NOMO-1 treated with dmso at 0.1 percent for 144 hours (cell line): ENCODE data around the gene PC.

Experiments
- DNase-seq: peaks from one replicate; lab custom pipeline; 2025; ENCODE audit not compliant: unreplicated experiment; lab: John Stamatoyannopoulos, UW

PC gene

DNA sequence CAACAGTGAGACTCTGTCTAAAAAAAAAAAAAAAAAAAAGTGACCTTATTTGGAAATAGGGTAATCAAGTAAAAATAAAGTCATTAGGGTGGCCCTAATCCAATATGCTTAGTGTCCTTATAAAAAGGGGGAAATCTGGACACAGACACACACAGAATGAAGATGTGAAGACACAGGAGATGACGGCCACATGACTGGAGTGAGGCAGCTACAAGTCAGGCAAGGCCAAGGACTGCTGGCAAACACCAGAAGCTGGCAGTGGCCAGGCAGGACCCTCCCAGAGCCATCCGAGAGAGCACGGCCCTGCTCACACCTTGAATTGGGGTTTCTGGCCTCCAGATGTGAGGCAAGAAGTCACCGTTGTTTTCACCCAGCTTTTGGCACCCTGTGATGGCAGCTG lies 72.7 kb downstream of the PC start:
- DNase-seq = no peak

DNA sequence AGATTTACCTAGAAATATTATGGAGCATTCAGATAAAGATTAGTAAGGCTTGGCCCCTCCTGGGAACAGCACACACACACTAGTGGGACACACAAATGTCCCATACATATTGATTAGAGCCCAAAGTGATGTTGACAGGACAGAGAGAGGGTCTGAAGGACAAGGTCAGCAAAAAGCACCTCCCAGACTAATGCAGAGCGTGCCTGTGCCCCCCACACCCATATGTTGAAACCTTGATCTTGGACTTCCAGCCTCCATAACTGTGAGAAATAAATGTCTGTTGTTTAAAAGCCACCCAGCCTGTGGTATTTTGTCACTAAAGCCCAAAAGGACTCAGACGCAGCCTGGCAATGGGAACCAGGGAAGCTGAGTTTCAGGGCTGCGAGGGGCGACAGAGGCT lies 73.7 kb downstream of the PC start:
- no peak for DNase-seq

DNA sequence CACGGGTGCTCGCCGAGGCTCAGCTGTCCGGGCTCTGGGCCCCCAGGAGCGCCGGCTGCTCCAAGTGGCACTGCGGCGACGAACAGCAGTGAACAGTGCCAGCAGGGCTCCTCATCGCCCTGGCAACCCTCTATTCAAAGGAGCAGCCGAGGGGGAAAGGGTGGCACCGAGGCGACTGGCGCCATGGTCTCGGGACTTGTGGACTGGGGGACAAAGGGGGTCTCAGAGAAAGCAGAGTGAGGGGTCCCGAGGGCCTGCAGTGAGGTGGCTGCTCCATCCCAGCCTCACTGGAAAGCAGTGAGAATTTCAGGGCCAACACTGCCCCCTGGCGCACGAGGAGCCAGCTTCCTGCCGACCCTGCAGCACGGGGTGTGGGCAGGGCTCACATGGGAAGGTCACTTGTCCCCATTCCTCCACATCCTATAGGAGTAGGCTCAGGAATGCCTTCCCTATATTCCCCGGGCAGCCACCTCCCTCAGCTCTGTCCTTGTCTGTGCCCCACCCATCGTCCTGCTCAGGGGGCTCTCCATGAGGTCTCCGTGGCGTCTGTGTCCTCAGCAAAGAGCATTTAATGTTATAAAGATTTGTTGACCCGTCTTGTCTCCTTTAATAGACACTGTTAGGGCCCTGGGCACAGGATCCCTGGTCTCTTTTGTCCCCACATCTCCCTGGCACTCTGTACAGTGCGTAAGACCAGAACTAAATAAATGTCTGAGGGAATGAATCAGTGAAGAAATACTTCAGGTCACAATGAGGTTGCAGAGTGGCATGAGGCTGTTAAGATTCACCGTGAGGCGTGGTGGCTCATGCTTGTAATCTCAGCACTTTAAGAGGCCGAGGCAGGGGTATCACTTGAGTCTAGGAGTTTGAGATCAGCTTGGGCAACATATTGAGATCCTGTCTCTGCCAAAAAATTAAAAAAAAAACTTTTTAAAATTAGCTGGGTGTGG lies 74.9 kb downstream of the PC start:
- peak; percentile 11 for DNase-seq

DNA sequence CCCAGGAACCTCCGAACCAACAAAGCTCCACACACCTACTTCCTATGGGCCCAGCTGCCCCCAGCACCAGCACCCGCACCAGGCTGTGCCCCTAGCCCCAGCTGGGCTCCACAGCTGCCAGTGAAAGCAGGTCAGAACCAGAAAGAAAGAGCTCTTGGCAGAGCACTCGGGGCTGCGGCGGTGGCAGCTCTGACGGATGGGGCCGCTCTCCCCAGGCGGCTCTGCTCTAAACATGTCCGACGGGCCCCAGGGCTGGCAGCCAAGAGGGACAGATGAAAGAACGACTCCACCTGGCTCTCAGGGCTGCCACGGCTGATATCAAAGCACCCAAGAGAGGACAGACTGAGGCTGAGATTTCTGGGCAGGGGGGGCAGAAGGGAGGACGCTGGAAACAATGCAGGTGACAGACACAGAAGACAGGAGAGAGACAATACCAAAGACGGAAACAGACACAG lies 75.6 kb downstream of the PC start:
- no peak for DNase-seq

DNA sequence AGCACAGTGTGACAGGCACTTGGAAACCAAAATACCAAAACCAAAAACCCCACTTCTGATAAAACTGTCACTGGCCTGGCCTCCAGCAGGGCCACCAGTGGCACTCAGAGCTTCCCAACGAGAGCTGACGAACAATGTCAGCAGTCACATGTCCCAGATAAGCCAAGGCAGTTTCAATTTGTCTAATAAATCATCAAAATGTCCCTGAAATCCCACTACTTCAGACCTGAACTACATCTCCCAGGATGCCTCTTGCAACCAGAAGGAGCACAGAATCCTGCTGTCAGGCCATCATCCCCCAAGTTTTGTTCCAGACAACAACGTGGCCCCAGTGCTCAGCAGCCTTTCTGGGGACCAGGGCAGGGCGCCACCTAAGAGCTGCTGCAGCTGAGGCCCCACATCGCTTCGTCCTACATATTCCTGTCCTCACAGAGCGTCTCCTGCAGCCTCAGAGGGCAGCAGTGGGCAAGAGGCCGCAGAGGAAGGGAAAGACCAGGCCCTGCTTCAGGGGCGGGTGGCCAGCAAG lies 76.2 kb downstream of the PC start:
- no peak for DNase-seq

DNA sequence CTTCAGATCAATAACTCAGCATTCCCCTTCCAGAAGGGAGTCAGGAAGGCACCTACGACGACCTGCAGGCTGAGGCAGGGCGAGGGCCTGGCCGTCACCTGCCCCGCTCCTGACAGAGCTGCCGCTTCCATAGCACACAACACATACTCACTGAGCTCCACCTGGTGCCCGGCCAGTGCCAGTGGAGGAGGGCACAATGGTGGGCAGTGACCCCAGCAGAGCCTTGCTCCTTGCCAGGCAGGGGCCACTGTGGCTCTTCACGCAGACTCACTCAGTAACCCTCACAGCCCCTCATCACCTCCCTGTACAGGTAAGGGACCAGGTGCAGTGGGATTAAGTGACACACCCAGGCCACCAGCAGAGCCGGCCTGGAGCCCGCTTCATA lies 76.7 kb downstream of the PC start:
- DNase-seq = no peak

DNA sequence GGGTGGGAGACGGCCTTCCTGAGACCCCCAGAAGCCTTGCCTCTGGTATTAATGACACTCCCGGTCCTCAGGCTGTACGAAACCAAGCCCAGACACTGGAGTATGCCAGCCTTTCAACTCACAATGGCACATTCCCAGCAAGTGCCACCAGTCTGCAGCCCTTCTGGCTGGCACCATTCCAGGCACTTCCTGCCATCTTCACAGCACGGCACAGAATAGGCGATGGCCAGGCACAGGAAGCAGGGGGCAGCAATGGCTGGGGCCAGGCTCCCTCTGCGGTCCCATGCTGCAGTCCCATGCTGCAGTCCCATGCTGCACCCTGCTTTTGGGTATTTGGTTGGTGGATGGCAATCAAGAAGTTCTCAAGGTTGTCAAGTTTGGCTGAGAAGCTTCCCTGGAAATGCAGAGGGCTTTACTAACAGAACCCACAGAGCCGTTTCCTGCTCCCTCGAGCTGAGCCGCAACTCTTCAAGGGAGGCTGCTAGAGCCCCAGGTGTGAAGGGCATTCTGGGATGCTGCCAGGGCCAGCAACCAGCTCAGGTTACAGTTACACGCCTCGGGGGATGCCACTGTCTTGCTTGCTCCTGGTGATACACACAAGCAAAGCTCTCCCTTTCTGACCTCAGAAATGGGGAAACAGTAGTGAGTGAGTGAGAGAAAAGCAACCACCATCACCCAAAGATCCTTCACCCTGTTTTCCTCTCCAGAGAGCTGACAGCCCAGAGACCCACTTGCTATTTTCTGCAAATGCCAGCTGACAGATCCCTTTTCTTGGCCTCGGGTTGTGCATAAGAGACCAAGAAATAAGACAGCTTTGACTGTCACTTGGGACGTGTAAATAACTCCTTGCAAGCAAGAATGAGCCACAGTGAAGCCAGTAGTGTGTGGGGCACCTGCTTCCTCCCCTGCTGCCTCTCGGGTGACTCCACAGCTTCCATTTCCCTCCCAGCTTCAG lies 77.4 kb downstream of the PC start:
- no peak for DNase-seq

DNA sequence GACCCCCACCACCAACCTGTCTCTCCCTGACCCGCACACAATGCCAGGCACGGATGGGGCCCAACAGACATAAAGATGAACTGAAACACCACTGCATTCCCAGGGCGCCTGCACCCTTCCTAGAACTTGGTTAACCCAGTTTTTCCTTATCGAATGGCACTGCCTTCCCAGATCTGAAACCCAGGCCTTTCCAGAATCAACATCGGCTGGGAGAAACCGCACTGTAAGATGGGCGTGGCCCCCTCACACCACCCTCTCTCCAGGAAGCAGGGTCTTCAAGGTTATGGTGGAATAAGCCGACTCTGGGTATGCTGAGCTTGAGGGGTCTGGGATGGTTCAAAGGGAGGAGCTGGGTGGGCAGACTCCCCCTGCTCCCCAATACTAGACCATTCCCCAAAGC lies 78.2 kb downstream of the PC start:
- DNase-seq = no peak

DNA sequence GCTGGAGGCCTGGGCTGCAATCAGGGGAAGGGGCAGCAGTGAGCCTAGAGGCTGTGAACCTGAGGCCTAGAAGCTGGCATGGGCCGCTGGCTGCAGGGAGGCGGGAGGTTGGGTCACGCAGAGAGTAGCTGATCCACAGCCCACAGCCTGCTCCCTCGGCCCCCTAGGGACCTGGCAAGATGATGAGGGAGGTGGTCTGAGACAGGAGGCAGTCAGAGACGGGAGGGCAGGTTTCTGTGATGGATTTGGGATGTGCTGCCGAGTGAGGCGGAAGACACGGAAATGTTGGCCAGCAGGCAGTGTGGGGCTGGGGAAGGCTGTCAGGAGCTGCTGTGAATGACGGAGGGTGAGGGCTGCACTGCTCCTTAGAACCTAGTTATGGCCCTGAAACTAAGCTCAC lies 78.6 kb downstream of the PC start:
- no peak for DNase-seq

DNA sequence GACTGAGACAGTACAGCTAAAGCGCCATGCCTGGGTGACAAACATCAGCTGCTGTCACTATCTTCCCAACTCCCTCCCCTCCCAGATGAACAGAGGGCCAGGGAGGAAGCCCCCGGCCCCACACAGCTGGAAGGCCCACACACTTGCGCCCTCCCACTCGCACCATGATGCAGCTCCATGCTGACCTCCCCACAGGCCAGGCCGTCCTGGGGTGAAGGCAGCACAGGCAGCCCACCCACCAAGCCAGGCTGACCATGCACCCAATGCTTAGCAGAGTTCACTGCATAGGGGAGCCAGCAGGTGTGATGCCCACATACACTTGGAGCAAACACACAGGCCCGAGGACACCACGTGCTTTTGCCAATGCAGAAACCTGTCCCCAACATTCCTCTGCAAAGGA lies 79.2 kb downstream of the PC start:
- no peak for DNase-seq

DNA sequence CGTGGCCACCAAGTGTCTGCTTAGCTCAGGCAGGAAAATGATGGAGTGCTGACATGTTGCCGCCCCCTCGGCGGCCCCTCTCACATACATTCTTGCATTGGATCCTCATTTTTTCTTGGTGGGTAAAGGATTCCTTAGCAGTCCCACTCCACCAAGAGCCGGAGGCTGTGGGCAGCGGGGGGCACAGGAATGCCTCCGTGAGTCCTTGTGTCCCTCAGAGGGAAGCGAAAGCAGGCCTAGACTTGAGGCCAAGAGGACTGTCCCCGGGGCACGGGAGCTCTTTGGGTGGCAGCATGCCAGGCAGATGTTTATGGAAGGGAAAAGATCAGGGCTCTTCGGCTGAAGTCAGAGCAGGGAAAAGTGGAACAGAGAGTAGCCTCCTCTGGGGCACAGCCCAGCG lies 79.7 kb downstream of the PC start:
- DNase-seq = no peak

DNA sequence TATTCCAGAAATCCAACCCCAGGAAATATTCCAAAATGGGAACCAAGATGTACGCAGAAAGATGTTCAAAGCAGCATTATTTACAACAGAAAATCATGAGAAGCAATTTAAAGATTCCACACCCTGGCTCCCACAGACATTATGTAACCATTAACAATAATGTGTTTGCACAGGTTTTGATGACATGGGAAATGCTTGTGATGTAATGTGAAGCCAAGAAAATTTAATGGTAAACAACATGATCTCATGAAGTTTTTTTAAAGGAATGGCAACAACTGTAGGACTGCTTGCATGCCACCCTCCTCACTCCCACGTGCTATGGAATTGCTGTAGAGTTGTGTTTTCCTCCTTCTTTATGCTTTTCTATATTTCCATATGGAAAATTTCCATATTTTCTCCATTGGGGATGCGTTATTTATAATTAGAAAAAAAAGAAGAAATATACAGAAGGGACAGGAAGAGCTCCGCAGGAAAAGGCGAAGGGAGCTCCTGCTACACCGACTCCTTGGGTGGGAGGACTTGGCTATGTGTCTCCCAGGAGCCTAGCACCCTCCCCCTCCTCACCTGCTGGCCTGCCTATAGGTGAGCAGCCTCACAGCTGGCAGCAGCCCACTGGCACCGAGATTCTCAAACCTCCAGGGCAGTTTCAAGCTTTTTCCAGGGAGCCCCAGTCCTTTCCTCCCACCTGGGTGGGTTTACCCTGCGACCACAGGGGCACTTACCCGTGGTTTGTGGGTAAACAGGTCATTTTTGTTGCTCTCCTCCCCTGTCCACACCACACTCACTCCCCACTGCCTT lies 80.4 kb downstream of the PC start:
- DNase-seq = no peak

DNA sequence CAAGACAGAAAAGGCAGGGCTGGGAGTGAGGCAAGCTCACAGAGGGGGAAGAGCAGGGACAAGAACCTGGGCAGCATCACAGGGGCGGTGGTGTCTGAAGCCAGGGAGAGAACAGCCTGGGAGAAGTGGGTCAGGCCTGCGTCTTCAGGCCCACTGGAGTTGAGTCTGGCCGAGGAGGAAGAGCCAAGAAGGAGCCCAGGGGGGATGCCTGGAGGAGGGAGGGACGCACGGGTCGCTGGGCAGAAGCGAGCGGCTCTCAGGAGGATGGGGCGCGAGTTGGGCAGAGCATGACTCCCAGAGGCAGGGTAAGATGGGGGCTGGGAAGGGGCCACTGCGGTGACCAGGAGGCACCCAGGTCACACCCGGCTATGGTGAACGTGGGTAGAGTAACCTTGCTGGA lies 82.8 kb downstream of the PC start:
- DNase-seq = no peak

DNA sequence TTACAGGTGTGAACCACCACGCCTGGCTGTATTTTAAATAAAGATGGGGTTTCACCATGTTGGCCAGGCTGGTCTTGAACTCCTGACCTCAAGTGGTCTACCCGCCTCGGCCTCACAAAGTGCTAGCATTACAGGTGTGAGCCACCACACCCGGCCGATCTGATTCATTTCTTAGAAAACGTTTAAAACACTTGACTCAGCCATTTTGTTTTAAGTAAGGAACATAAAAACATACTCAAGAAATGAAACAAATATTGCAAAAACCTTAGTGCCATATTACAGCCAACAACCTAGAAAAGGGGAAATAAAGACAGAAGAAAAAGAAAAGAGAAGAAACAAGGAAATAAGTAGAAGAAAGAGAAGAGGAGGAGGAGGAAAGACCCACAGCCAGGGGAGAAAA lies 84.0 kb downstream of the PC start:
- no peak for DNase-seq

DNA sequence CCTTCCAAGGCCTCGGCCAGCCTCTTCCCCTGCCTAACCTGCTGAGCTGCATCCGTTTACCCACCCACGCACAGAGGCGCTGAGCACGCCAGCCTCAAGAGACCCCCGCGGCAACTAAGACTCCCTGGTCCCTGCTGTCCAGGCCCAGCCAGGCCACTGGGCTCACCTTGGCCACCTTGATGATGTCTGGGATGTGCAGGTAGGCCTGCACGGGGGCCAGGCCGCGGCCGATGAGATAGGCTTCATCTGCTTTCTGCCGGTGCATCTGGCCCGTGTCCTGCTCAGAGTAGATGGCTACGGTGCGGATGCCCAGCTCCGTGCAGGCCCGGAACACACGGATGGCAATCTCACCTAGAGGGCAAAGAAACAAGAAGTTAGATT lies 86.7 kb downstream of the PC start:
- no peak for DNase-seq

DNA sequence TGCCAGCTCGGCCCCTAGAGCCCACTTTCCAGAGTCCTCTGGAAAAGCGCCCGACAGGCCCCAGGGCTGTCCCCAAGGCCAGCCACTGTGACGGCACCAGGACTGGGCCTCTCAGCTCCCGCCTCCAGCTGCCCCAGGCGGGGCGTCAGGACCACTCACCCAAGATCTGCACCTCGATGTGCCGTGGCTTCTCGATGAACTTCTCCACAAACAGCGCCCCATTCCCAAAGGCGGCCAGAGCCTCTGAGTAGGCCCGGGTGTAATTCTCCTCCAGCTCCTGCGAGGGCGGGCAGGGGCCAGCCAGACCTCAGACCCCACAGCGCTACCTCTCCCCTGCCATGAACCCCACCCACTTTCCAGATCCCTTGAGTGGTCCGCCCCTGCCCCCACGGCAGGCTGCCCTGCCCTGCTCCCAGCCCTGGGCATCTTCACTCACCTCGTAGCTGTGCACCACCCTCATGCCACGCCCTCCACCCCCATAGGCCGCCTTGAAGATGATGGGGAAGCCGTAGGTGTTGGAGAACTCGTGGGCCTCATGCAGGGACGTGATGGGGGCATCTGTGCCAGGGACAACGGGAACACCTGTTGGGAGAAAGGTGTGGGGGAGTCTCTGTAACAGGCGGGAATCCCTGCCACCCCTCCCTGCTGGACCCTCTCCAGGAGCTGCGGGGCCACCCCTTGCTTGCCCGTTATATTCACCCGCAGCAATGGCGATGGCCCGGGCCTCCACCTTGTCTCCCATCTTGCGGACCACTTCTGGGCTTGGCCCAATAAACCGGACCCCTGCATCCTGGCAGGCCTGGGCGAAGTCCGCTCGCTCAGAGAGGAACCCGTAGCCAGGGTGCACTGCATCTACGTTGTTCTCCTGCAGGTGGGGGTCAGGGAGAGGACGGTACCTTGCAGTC lies 87.3 kb downstream of the PC start:
- no peak for DNase-seq

DNA sequence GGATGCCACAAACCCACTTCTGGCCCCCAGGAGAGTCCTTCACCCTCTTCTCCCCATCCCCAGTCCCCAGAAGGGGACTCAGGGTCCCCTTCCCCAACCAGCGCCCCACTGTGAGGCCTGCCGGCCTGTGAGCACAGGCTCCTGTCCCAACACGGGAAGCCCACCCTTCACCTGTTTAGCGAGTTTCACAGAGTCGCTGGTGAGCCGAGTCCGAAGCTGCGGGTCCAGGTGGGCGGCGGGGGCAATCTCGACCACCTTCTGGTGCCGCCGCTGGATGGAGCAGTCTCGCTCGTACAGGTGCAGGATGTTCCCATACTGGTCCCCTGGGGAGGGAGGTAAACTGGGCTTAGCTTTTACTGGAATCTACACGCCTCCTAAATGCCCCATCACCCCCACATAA lies 88.1 kb downstream of the PC start:
- DNase-seq = no peak

DNA sequence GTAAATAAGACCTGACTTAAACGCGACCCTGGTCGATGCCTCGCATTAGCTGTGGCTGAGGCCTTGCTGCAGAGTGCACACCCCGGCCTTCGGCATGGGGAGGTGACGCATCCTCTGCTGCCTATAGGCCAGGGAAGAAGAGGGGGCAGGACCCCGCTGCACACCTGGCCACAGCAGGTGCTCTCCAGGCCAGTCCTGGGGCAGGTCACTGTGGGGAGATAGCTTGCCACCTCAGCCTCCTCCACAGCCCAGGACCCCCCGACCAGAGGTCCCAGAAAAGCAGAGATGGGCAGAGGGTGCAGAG lies 88.7 kb downstream of the PC start:
- DNase-seq = no peak

DNA sequence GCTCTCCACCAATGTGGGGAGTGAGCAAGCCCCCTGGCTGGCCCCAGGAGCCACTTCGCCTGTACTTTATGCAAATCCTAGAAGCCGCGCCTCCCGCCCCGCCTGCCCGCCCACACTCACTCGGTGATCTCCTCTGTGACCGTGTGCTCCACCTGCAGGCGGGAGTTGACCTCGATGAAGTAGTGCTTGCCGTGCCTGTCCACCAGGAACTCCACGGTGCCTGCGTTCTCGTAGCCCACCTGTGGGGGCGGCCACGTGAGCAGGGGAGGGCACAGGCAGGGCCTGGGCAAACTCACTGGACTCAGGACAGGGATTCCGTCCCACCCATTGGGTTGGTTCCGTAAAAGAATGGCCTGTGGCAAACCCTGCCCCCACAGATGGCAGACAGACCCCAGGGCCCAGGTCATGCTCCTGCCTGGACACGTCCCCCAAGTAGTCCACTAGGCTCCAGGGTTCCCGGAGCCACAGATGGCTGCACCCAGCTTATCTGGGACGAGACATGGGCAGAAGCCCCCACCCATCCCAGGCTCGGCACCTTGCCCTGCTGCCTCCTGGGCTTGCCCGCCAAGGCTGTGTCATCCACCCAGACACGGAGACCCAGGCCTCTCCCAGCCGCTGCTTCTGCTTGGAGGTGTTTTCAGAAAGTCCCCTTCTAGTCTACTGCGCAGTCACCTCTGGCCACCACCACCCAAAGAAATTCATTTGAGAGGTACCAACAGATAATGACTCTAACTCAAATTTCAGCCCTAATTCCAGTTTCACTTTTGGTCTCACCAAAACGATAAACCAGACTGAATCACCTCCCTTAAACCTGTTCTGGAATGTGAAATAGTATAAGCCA lies 89.2 kb downstream of the PC start:
- DNase-seq = peak; percentile 72
